GM18520 (cell line): Measurements from ENCODE around the gene BICRAL.
"Not testable (repeated sequence)": the region's sequence is repeated elsewhere in the genome, so short reads cannot be mapped to it uniquely, and the experiment has no call there.

Experiments
- ATAC-seq: cut with Tn5 transposase; IDR thresholded peaks from one replicate; pipeline ENCODE4 v1.9.1; 2021; ENCODE audit not compliant: unreplicated experiment

BICRAL gene

DNA sequence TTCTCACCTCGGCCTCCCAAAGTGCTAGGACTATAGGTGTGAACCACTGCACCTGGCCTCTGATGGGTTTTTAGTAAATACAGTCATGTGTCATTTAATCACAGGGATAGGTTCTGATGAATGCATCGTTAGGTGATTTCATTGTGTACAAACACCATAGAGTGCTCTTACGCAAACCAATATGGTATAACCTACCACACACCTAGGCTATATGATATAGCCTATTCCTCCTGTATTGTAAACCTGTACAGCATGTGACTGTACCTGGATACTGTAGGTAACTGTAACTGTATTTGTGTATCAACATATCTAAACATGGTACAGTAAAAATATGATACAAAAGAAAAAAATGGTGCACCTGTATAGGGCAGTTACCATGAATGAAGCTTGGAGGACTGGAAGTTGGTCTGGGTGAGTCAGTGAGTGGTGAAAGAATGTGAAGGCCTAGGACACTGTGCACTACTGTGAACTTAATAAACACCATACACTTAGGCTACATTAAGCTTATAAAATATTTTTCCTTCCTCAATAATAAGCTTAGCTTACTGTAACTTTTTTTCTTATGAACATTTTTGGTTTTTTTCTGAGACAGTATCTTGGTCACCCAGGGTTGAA, 10.0 kb downstream of the BICRAL start:
- ATAC-seq, result no peak

DNA sequence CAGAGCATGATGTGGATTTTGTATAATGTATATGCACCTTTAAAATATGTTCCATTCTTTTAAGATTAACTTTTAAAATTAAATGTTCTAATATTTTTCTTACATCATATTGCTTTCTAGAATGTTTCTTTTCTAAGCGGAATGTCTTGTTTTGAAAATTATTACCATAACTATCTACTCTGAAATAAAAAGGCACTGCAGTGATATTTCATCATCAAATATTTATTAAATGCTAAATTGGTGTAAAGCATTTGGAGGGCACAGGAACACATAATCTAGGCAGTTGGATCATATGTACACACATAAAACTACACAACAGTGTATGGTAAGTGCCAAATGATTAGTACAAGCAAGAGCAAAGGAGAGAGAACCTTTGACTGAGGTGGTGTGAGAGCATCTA, 13.8 kb downstream of the BICRAL start:
- no peak for ATAC-seq

DNA sequence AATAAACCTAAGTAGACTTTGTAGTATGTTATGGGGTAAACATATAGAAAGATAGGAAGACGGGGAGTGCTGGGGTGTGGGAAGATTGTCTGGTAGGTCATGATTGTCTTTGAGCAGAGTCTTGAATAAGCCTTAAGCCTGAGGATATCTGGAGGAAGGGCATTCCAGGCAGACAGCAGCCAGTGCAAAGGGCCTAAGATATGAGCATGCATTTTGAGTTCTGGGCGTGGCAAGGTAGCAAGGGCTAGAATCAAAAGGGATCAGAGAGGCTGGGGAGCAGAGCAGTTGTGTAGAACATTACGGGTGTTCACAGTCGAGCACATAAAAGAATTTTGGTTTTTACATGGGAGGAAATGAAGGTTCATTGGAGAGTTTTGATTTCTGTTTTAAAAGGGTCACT, 14.3 kb downstream of the BICRAL start:
- no peak for ATAC-seq

DNA sequence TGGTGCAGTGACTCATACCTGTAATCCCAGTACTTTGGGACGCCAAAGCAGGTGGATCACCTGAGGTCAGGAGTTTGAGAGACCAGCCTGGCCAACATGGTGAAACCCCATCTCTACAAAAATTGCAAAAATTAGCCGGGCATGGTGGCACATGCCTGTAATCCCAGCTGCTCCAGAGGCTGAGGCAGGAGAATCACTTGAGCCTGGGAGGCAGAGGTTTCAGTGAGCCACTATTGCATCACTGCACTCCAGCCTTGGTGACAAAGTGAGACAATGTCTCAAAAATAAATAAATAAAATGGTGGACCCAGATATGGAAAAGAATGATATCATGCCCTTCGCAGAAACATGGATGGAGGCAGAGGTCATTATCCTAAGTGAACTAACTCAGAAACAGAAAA, 15.8 kb downstream of the BICRAL start:
- ATAC-seq, result not testable (repeated sequence)

DNA sequence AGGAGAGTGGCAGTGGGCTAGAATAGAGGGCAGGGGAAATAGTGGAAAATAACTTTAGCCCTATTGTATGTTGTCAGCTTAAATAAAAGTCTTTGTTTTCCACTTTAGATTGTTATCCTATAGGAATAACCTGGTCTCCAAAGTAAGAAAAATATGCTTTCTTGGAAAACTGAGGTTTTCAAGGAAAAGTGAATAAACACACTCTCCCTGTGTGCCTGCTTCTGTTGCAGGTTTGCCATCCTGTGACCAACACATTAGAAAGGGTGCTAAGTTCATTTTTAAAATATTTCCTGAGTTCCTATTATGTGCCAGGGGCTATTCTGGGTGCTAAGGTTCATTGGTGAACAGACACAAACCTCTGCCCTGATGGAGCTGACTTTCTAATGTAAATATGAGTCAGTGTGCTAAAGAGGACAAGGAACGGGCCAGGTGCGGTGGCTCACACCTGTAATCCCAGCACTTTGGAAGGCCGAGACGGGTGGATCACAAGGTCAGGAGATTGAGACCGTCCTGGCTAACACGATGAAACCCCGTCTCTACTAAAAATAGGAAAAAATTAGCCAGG, 23.5 kb downstream of the BICRAL start:
- no peak for ATAC-seq

DNA sequence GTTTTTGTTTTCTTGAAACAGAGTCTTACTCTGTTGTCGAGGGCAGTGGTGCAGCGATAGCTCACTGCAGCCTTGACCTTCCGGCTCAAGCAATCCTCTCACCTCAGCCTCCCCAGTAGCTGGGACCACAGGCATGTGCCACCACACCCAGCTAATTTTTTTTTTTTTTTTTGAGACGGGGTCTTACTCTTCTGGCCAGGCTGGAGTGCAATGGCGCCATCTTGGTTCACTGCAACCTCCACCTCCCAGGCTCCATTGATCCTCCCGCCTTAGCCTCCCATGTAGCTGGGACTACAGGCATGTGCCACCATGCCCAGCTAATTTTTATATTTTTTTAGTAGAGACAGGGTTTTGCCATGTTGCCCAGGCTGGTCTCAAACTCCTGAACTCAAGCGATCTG, 24.5 kb downstream of the BICRAL start:
- not testable (repeated sequence) for ATAC-seq

DNA sequence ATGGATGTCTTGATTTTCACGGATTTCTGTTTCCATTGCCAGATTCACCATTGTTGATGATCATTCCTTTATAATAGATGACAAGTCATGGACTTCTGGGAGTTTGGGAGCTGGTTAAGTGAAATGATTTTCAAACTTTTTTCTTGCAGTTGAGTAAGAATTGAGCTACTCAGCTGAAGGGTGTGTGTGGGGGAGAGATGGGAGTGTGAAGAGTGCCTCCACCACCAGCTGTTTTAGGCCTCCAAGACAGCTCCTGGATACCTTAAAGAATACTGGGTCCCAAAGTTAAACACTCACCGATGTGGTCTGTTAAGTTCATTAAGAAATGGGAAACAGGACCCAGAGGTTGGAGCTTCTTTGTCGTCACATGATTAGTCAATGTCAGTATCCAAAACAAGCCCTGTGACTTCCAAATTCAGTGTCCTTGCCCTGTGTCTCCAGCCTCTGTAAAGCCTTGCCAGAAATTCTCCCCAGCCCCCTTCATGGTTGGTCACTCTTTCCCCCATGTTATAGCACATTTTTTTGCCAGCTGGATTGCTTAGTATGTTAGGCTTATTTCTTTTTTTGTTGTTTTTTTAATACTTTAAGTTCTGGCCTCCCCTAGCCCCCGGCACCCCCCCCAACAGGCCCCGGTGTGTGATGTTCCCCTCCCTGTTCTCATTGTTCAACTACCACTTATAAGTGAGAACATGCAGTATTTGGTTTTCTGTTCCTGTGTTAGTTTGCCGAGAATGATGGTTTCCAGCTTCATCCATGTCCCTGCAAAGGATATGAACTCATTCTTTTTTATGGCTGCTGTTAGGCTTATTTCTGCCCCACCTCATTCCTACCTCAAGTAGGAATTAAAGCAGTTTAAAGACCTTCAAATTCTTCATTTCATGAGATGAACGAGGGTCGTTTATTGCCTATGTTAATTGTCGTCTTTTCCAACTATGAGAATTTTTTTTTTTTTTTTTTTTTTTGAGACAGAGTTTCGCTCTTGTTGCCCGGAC, 26.9 kb downstream of the BICRAL start:
- ATAC-seq, result no peak

DNA sequence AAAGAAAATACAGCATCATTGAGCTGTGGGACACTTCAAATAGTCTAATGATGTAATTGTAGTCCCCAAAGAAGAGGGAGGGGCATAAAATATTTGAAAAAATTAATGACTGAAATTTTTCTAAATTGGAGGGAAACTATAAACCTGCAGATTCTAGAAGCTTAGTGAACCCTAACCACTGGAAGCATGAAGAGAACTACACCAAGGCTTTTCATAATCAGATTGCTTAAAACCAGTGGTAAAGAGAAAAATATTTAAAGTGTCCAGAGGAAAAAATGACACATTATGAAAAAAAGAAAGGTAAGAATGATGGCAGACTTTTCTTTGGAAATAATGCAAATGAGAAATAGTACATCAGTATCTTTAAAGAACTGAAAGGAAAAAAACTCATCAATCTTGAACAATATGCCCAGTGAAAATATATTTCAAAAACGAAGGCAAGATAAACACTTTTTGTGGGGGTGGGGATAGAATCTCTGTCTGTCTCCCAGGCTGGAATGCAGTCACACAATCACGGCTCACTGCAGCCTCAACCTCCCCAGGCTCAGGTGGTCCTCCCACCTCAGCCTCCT, 31.3 kb downstream of the BICRAL start:
- ATAC-seq, result no peak

DNA sequence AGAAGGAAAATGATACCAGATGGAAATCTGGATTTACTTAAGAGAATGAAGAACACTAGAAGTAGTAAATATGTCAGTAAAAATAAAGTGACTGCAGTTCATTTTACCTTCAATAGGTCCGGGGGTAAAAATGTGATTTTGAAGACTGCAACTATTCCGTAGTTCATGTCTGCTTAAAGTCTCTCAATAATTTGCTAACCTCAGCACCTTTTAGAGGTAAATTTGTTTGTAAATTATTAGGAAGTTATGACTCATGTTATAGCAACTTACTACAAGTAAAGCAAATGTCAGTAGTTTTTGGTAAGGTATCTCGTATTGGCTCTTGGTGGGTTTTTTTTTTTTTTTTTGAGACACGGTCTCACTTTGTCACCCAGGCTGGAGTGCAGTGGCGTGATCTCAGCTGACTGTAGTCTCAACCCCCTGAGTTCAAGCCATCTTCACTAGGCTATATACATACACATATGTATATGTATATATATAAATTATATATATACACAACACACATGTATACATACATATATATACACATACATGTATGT, 32.1 kb downstream of the BICRAL start:
- ATAC-seq, result no peak

DNA sequence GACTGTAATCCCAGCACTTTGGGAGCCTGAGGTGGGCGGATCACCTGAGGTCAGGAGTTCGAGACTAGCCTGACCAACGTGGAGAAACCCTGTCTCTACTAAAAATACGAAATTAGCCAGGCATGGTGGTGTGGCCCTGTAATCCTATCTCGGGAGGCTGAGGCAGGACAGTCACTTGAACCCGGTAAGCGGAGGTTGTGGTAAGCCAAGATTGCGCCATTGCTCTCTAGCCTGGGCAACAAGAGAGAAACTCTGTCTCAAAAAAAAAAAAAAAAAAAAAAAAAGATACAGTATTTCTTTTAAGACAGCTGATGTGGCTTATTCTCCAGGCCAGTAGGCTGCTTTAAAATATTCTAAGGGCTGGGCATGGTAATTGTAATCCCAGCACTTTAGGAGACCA, 33.9 kb downstream of the BICRAL start:
- ATAC-seq, result not testable (repeated sequence)

DNA sequence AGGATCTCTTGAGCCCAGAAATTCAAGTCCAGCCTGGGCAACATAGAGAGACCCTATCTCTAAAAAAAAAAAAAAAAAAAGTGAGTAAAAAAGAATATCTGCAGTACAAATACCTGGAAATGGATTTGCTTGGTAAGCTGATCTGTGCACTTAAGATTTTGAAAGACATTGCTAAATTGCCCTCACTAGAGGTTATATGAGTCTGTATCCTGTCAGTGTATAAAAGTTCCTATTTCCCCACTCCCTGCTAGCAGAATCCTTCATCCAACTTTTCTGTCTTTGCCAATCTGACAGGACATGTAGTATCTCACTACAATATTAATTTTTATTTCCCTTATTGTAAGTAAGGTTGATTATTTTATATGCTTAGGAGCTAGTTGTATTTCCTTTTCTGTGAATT, 36.1 kb downstream of the BICRAL start:
- no peak for ATAC-seq

DNA sequence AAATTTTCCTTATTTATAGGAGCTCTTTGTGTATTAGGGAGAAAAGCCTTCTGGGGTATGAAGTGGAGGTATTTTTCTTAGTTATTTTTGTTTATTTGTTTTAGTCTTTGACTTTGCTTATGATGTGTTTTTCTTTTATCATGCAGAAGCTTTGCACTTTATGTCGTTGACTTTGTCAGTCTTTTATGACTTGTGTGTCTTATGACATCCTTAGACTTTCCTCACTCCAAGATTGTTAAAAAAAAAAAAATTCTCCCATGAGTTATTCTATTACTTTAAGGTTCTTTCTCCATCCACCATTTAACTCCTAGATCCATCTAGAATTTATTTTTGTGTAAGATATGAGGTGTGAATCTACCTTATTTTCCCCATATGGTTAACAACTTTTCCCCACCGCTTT, 36.6 kb downstream of the BICRAL start:
- ATAC-seq, result no peak

DNA sequence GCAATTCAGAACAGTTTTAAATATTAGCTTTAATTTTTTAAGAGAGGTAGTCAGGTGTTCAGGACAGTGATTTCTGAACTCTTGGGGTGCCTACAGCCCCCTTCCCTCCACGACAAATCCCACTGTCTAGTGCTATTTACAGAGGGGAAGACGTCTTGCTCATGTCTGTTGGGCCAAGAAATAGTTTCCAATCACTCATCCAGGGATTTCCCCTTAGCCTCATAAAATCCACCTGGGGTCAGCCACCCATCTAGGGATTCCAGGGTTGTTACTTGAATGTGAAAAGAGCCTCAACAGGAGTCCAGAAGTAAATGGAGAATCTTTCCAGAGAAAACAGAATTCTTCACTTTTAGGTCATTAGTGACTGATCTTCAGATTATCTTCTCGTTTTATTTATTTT, 37.0 kb downstream of the BICRAL start:
- no peak for ATAC-seq

DNA sequence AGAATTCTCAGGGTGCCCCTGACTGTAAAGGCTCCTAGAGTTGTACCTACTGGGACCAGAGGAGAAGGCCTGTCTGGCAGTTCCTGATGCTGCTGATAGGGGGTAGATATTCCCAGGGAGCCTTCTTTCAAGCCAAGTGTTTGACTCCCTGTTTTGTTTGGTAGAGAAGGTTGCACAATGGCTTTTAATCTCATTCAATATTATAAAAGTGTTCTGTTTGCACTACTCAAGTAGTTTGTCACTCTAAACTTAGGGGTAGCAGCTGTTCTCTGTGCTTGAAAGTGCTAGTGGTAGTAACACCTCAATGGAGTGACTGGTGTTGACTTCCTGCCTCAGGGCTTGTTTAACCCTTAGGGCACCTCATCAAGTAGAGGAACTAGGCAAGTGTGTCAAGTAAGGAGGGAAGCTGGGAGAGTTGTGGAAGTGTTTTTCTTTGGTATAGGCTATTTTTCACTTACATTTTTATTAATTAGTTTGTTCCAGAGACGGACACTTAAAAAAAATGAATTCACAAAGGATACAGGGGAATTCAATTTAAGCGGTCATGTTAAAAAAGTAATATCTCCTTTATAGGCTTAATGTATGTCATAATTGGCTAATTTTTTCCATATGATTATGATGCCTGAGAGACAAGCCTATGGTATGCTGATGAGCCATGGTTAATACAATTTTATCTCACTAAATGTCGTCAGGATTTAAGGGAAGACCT, 38.1 kb downstream of the BICRAL start:
- ATAC-seq, result no peak

DNA sequence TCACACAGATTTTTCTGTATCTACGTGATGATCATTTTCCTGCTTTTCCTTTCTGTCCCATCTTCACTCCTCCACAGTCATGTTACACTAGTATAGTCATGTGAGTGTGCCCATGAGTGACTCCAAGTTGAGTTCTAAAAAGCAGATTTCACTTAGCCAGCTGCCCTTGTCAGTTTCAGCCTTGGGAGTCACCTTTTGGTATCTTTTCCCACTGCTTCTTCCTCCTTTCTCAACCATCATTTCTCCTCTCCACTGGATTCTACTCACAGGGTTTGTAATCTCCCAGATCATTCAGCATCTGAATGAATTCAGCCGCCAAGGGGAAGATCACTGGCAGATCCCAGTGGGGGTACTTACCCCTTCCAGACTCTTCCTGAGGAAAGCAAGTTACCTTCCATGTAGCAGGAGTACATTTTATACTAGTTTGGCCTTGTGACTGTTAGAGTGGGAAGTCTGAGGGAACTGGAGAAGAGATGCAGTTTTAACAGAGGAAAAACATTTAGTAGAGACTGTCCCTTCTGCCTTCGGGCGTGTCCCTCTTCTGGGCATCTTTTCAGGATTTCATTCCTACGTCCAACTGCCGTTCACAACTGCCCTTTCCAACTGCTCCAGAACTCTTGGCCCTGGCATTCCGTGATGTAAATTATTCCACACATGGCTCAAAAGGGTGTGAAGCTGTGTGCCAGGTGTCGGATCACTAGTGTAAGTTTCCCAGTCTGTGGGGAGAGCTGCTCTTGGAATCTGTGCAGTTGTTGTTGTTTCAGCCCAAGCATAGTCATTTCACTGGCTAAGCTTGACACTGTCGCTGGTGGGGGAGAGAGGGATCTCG, 38.9 kb downstream of the BICRAL start:
- no peak for ATAC-seq

DNA sequence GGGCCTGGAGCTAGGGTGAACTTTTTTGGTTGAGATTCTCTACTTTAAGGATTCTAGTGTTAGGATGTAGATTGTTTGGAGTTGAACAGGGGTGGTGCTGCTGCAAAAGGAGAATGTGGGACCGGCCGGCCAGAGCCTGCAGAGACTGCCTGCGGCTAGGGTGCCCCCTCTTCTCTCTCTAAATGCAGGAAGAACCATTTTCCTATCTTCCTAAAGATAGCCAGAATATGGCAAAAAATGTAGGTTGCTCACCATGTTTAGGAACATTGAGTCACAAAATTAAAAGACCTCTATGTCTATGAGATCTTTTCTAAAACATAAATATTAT, 39.5 kb downstream of the BICRAL start:
- no peak for ATAC-seq

DNA sequence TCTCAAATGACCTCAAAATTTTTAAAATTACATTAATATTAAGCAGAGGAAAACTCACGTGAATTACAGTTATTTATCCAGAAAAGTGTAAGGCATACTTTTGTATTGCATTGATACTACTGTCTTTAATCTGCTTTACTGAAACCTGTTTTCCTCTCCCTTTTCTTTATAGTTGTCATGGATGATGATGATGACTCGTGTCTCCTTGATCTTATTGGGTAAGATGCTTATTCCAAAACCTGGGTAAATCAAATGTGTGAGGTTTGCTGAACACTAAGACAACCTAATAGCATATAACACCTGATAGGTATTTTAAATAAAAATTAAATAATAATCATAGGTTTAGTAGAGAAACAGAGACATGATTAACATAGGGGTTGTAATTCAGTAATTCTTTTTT, 40.0 kb downstream of the BICRAL start:
- ATAC-seq, result no peak

DNA sequence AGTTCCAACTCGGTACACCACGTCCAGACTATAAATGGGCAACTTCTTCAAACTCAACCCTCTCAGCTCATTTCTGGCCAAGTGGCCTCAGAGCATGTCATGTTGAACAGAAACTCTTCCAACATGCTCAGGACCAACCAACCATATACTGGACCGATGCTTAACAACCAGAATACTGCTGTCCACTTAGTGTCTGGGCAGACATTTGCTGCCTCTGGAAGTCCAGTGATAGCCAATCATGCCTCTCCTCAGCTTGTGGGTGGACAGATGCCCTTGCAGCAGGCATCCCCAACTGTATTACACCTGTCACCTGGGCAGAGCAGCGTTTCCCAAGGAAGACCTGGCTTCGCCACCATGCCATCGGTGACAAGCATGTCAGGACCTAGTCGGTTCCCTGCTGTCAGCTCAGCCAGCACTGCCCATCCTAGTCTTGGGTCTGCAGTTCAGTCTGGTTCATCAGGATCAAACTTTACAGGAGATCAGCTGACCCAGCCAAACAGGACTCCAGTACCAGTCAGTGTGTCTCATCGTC, 47.8 kb downstream of the BICRAL start:
- ATAC-seq, result no peak

DNA sequence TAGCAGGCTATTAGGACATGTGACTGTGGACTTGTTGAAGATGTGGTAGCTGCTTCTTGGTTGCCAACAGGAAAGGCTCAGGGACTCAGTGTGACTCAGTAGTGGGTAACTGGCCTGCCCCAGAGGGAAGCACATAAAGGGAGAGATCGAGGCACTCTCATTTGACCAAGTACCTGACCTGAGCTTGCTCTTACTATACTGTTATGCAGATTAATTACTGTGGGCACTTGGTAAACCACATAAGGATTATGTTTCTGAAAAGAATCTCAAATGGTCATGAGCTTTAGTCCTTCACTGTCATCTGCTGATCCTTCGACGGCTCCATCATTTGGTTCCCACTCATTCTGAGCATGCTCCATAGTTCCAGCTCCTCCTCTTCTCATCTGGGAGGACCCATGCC, 49.4 kb downstream of the BICRAL start:
- ATAC-seq, result no peak

DNA sequence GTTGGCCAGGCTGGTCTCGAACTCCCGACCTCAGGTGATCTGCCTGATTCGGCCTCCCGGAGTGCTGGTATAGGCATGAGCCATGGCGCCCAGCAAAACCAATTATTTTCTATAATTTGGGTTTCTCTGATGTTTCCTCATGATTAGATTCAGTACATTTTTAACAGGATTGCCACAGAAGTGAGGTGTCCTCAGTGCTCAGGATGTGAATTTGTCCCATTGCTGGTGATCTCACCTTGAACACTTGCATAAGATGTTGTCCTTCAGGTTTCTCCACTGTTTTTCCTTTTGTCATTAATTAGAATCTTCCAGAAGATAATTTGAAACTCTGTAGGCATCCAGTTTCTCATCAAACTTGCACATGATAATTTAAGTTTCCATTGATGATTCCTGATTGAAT, 52.2 kb downstream of the BICRAL start:
- ATAC-seq, result no peak
